Thymus (tissue), 11 donors: ENCODE data around the gene TNFRSF12A. TPM values are rescaled to one million over a fixed set of nuclear protein-coding genes. Genes with fewer than 3 reads are reported as not detected.

Experiments
- DNase-seq, 9 donors: peaks; one replicate each; pipeline ENCODE4 v3.0.0-alpha.2; 2013; ENCODE audit warnings: low spot score in 9 of 9, low read depth in 6 of 9, missing footprints in 1 of 9
- H3K27ac ChIP-seq, 2 donors: one replicate each; pipeline ENCODE4 v1.5.1; 2013; ENCODE audit warnings: control low read depth in 1 of 2, low read depth in 1 of 2, low read length in 1 of 2, mild to moderate bottlenecking in 1 of 2, moderate library complexity in 1 of 2
- H3K27me3 ChIP-seq, 2 donors: one replicate each; pipeline ENCODE4 v1.5.1; 2013; ENCODE audit warnings: low read length in 1 of 2; ENCODE audit not compliant: control insufficient read depth in 2 of 2, insufficient read depth in 1 of 2
- H3K36me3 ChIP-seq, 2 donors: one replicate each; pipeline ENCODE4 v1.5.1; 2013; ENCODE audit warnings: low read length in 1 of 2, mild to moderate bottlenecking in 1 of 2, moderate library complexity in 1 of 2; ENCODE audit not compliant: control insufficient read depth in 2 of 2, insufficient read depth in 2 of 2
- H3K4me1 ChIP-seq, 2 donors: one replicate each; pipeline ENCODE4 v1.5.1; 2013; ENCODE audit warnings: low read length in 2 of 2; ENCODE audit not compliant: control insufficient read depth in 2 of 2, insufficient read depth in 2 of 2
- H3K4me3 ChIP-seq, 2 donors: one replicate each; pipeline ENCODE4 v1.5.1; 2013; ENCODE audit warnings: low read length in 2 of 2, control low read depth in 1 of 2, mild to moderate bottlenecking in 1 of 2
- H3K9me3 ChIP-seq, 2 donors: one replicate each; pipeline ENCODE4 v1.5.1; 2013; ENCODE audit warnings: low read length in 1 of 2, mild to moderate bottlenecking in 1 of 2; ENCODE audit not compliant: control insufficient read depth in 2 of 2, insufficient read depth in 1 of 2
- WGBS: extraction: QIAGEN DNeasy Blood & Tissue Kit; methylation state at CpG from one replicate; pipeline ENCODE4 v1.1.7; 2013; 5-methylcytosine and 5-hydroxymethylcytosine counted together
- polyA plus RNA-seq: library from polyadenylated mRNA; stranded (reverse); fragments of 200-250 nt; gene quantifications from one replicate; pipeline ENCODE4 v1.2.3, GENCODE V29; 2013
- total RNA-seq: library from RNA; stranded (reverse); fragments of 120-200 nt; gene quantifications from one replicate; pipeline ENCODE4 v1.2.4, GENCODE V29; 2013
- donor health status: healthy.

Gene TNFRSF12A
- total and polyA plus RNA-seq, 2 donors = 5.1 to 46.9 TPM

- WGBS = 98% methylated on average over 28 of the region's 28 CpGs
- Histone ChIP-seq H3K9me3 (peaks cover 0 to 9% of the 10 kb centered on the region in 2 donors), H3K36me3 (peaks cover 53 to 71% of the 10 kb centered on the region in 2 donors), H3K27ac (no peak overlapping the region), H3K27me3 (no peaks in the 10 kb centered on the region), H3K4me3 (no peak overlapping the region), H3K4me1 (peaks cover 11 to 24% of the 10 kb centered on the region in 2 donors)
- DNase-seq = no peak
Measured at GRCh38 chr16:2975161-2975795, 44.9 kb upstream of the TNFRSF12A start.

GRCh38 chr16:2976201-2976600, 44.0 kb upstream of the TNFRSF12A start:
- H3K9me3 ChIP-seq = peaks cover 0 to 9% of the 10 kb centered on the region in 2 donors
- 98% methylated on average over 7 of the region's 7 CpGs for WGBS

GRCh38 chr16:2976673-2977072, 43.5 kb upstream of the TNFRSF12A start:
- peaks cover 7 to 26% of the 10 kb centered on the region in 2 donors for H3K4me1 ChIP-seq
- H3K36me3 ChIP-seq = peaks cover 53 to 63% of the 10 kb centered on the region in 2 donors
- H3K27me3 ChIP-seq = peaks cover 0 to 2% of the 10 kb centered on the region in 2 donors
- H3K9me3 ChIP-seq = peaks cover 0 to 9% of the 10 kb centered on the region in 2 donors
- no peak overlapping the region for H3K27ac ChIP-seq
- no peak overlapping the region for H3K4me3 ChIP-seq
- WGBS = 98% methylated on average over 15 of the region's 15 CpGs
- DNase-seq = no peak

More at GRCh38 chr16:2976201-2976600, 44.0 kb upstream of the TNFRSF12A start:
- Histone ChIP-seq H3K27ac (no peak overlapping the region), H3K36me3 (peaks cover 53 to 67% of the 10 kb centered on the region in 2 donors), H3K27me3 (no peaks in the 10 kb centered on the region), H3K4me3 (no peak overlapping the region), H3K4me1 (peaks cover 7 to 21% of the 10 kb centered on the region in 2 donors)
- no peak for DNase-seq

- Histone ChIP-seq H3K9me3 (peaks cover 0 to 9% of the 10 kb centered on the region in 2 donors), H3K27ac (no peak overlapping the region), H3K27me3 (peaks cover 0 to 4% of the 10 kb centered on the region in 2 donors), H3K4me3 (no peak overlapping the region), H3K4me1 (peaks cover 7 to 28% of the 10 kb centered on the region in 2 donors), H3K36me3 (peaks cover 50 to 56% of the 10 kb centered on the region in 2 donors)
- 97% methylated on average over 6 of the region's 6 CpGs for WGBS
- no peak for DNase-seq
Measured at GRCh38 chr16:2977440-2977839, 42.7 kb upstream of the TNFRSF12A start.

GRCh38 chr16:2979669-2980226, 40.4 kb upstream of the TNFRSF12A start:
- peaks cover 29 to 35% of the 10 kb centered on the region in 2 donors for H3K36me3 ChIP-seq
- H3K4me3 ChIP-seq = peak overlapping the region; percentile 87 to 92
- peaks cover 7 to 34% of the 10 kb centered on the region in 2 donors for H3K4me1 ChIP-seq
- 12% methylated on average over 43 of the region's 43 CpGs for WGBS
- DNase-seq = peak in 1 of 9 donors; percentile 23
- no peak overlapping the region for H3K27ac ChIP-seq
- peaks cover 0 to 18% of the 10 kb centered on the region in 2 donors for H3K27me3 ChIP-seq
- H3K9me3 ChIP-seq = peaks cover 0 to 4% of the 10 kb centered on the region in 2 donors

- Histone ChIP-seq H3K27ac (peak within 1 kb of the TSS; percentile 82 to 89), H3K27me3 (peaks cover 1 to 22% of the 10 kb centered on the region in 2 donors), H3K36me3 (peaks cover 22 to 28% of the 10 kb centered on the region in 2 donors), H3K4me3 (peak within 1 kb of the TSS; percentile 87 to 92), H3K9me3 (peaks cover 0 to 4% of the 10 kb centered on the region in 2 donors), H3K4me1 (peaks cover 7 to 34% of the 10 kb centered on the region in 2 donors)
- WGBS = 7% methylated on average over 91 of the region's 91 CpGs
- peak in 8 of 9 donors; percentile 77 to 95 (median 90) for DNase-seq
Measured at GRCh38 chr16:2980227-2981176, 39.7 kb upstream of the TNFRSF12A start, which contains the start of gene PKMYT1. Gene PKMYT1, minus strand, starts transcription at chr16:2980446. Its CDS starts 789 bp downstream, at chr16:2979657.

GRCh38 chr16:2981177-2981898, 38.8 kb upstream of the TNFRSF12A start:
- no peak for DNase-seq
- H3K36me3 ChIP-seq = peaks cover 14 to 19% of the 10 kb centered on the region in 2 donors
- H3K27me3 ChIP-seq = peaks cover 3 to 30% of the 10 kb centered on the region in 2 donors
- peaks cover 7 to 34% of the 10 kb centered on the region in 2 donors for H3K4me1 ChIP-seq
- H3K4me3 ChIP-seq = peak overlapping the region in 1 of 2 donors; percentile 92
- WGBS = 85% methylated on average over 33 of the region's 33 CpGs
- H3K27ac ChIP-seq = no peak overlapping the region
- H3K9me3 ChIP-seq = peaks cover 0 to 4% of the 10 kb centered on the region in 2 donors

- DNase-seq = no peak
- WGBS = 88% methylated on average over 4 of the region's 4 CpGs
- Histone ChIP-seq H3K9me3 (peaks cover 0 to 4% of the 10 kb centered on the region in 2 donors), H3K4me1 (peaks cover 7 to 34% of the 10 kb centered on the region in 2 donors), H3K36me3 (peaks cover 8 to 14% of the 10 kb centered on the region in 2 donors), H3K4me3 (no peak overlapping the region), H3K27ac (no peak overlapping the region), H3K27me3 (peaks cover 3 to 30% of the 10 kb centered on the region in 2 donors)
Measured at GRCh38 chr16:2981899-2982250, 38.3 kb upstream of the TNFRSF12A start.
